ENCODE measurements around the gene PXT1.
A peak's percentile ranks its signal among the peaks of the same experiment; 100 is the strongest.
"Not testable (repeated sequence)": the region's sequence is repeated elsewhere in the genome, so short reads cannot be mapped to it uniquely, and the experiment has no call there.

Gene PXT1

DNA sequence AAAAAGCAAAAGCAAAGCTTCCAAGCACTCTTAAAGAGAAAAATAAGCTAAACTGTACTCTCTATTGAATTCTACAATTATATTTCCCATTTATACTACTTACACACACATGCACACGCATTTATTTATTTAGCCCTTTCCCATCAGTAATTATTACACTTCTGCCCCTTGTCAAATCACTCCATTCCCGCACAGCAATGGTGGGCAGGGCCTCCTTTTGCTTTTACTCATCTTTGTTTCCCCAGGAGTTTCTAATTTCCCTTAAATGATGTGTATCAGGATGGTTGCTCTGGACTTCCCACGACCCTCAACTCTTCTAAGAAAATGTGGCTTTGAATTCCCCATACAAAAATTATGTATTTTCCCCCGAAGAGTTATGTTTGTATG, 19.9 kb downstream of the PXT1 start:
- ChIA-PET POLR2A (no interaction called here), CTCF (interaction anchor here (0.8 to 3.4 kb wide), 5 partner anchors 19 to 157 kb away, joined by 3 to 15 read pairs (median 5); partner anchors contain the start of gene KCTD20)
- DNase-seq: no peak
- WGBS (ENCODE audit: insufficient coverage): 67% methylated on average over 1 of the region's 4 CpGs
- Histone ChIP-seq H3K9me3 (ENCODE audit: control extremely low read depth in 1 of 5, control insufficient read depth in 4 of 5, insufficient read depth in 2 of 5, low read depth in 1 of 5, low read length in 4 of 5) (no peaks in the 10 kb centered on the region), H3K27me3 (replicated peaks in 2 of 5; ENCODE audit: control insufficient read depth in 4 of 5, insufficient read depth in 5 of 5, low read length in 4 of 5) (no peaks in the 10 kb centered on the region), H3K4me3 (ENCODE audit: control insufficient read depth in 1 of 7, extremely low read depth in 1 of 7, insufficient read depth in 4 of 7, low read depth in 2 of 7, low read length in 6 of 7) (peak overlapping the region in 6 of 7 experiments; percentile 69 to 89 (median 76)), H3K27ac (ENCODE audit: insufficient read depth in 1 of 2, low read depth in 1 of 2, low read length in 2 of 2, poor library complexity in 1 of 2, severe bottlenecking in 2 of 2) (peak overlapping the region; percentile 61 to 74), H3K36me3 (ENCODE audit: control insufficient read depth in 4 of 4, insufficient read depth in 4 of 4, low read length in 3 of 4) (no peaks in the 10 kb centered on the region), H3K4me1 (ENCODE audit: control extremely low read depth in 1 of 4, control insufficient read depth in 4 of 4, insufficient read depth in 4 of 4, low read length in 3 of 4) (peaks cover 10 to 16% (median 13%) of the 10 kb centered on the region in 4 experiments)

DNA sequence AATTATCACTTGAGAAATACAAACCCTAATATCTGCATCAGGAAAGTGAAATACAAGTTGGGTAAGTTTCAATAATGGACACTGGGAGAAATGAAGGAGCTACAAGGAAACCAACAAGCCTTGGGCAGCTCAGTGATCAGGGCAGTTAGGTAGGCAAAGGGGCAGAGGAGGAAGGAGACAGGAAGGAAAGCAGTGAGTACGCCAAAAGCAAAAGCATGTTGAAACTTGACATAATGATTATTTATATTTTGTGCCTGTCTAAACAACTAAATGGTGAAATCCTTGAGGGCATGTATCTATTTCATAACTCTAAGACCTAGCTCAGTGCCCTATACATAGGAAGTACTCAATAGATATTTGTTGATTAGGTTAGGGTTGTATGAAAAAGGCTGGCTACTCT, 23.3 kb downstream of the PXT1 start:
- ChIA-PET CTCF (interaction anchor here (0.9 to 2.0 kb wide), 5 partner anchors 9 to 324 kb away, joined by 3 to 5 read pairs (median 4); no protein-coding TSS in a partner anchor), POLR2A (interaction anchor here (0.7 kb wide), 1 partner anchor 50 kb away, joined by 4 read pairs; no protein-coding TSS in a partner anchor)
- H3K4me1 ChIP-seq (ENCODE audit: control extremely low read depth in 1 of 4, control insufficient read depth in 4 of 4, insufficient read depth in 4 of 4, low read length in 3 of 4): peaks cover 10 to 16% (median 13%) of the 10 kb centered on the region in 4 experiments
- WGBS (ENCODE audit: insufficient coverage): no CpG with 5 or more reads among the region's 1 CpG
- H3K27ac ChIP-seq (ENCODE audit: insufficient read depth in 1 of 2, low read depth in 1 of 2, low read length in 2 of 2, poor library complexity in 1 of 2, severe bottlenecking in 2 of 2): no peak overlapping the region
- no peaks in the 10 kb centered on the region for H3K36me3 ChIP-seq (ENCODE audit: control insufficient read depth in 4 of 4, insufficient read depth in 4 of 4, low read length in 3 of 4)
- no peak overlapping the region for H3K4me3 ChIP-seq (ENCODE audit: control insufficient read depth in 1 of 7, extremely low read depth in 1 of 7, insufficient read depth in 4 of 7, low read depth in 2 of 7, low read length in 6 of 7)
- no peaks in the 10 kb centered on the region for H3K27me3 ChIP-seq (replicated peaks in 2 of 5; ENCODE audit: control insufficient read depth in 4 of 5, insufficient read depth in 5 of 5, low read length in 4 of 5)
- no peaks in the 10 kb centered on the region for H3K9me3 ChIP-seq (ENCODE audit: control extremely low read depth in 1 of 5, control insufficient read depth in 4 of 5, insufficient read depth in 2 of 5, low read depth in 1 of 5, low read length in 4 of 5)
- DNase-seq: no peak

DNA sequence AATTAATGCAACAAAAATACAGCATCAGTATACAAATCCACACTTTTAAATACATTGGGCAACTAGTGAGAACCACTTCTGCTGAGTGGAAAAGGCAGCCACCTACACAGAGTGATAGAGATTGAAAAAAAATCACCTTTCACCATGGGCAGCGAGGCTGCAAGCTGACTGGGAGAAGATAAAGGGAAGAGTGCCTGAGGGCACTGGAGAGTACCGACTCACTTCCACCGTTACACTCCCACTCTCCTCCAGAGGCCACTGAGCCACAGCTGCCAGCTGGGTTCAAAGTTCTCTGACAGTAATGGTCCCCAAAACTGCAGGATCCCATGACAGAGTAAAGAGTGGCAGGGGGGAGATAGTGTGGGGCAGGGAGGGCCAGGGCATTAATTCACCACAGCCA, 24.1 kb downstream of the PXT1 start:
- POLR2A ChIA-PET: no interaction called here
- DNase-seq: no peak

DNA sequence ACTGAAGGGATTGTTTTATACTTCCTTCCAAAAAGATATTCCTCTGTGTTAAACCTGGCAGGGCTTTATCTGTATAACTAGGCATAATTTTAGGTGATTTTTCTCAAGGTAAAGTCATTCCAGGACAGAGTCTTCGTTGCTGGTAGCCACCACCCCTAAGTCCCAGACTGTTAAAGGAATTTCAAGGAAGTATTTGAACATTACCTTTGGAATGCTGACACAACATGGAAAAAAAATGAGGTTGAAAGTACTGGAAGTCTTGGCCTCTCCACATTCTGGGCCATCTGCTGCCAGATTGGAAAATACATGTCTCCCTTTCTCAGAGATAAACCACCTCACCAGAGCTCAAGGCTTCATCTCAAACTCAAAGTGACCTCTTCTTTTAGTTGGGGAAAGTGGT, 28.2 kb downstream of the PXT1 start:
- H3K4me1 ChIP-seq (ENCODE audit: control extremely low read depth in 1 of 4, control insufficient read depth in 4 of 4, insufficient read depth in 4 of 4, low read length in 3 of 4): peaks cover 0 to 2% (median 0%) of the 10 kb centered on the region in 4 experiments
- H3K9me3 ChIP-seq (ENCODE audit: control extremely low read depth in 1 of 5, control insufficient read depth in 4 of 5, insufficient read depth in 2 of 5, low read depth in 1 of 5, low read length in 4 of 5): no peaks in the 10 kb centered on the region
- no peak overlapping the region for H3K27ac ChIP-seq (ENCODE audit: insufficient read depth in 1 of 2, low read depth in 1 of 2, low read length in 2 of 2, poor library complexity in 1 of 2, severe bottlenecking in 2 of 2)
- H3K27me3 ChIP-seq (replicated peaks in 2 of 5; ENCODE audit: control insufficient read depth in 4 of 5, insufficient read depth in 5 of 5, low read length in 4 of 5): no peaks in the 10 kb centered on the region
- no CpG with 5 or more reads among the region's 1 CpG for WGBS (ENCODE audit: insufficient coverage)
- CTCF ChIA-PET: interaction anchor here (1.0 to 1.1 kb wide), 2 partner anchors 14 to 18 kb away, joined by 3 read pairs; no protein-coding TSS in a partner anchor
- no peak overlapping the region for H3K4me3 ChIP-seq (ENCODE audit: control insufficient read depth in 1 of 7, extremely low read depth in 1 of 7, insufficient read depth in 4 of 7, low read depth in 2 of 7, low read length in 6 of 7)
- POLR2A ChIA-PET: no interaction called here
- H3K36me3 ChIP-seq (ENCODE audit: control insufficient read depth in 4 of 4, insufficient read depth in 4 of 4, low read length in 3 of 4): no peaks in the 10 kb centered on the region
- no peak for DNase-seq

More for the DNA sequence above, 24.1 kb downstream of the PXT1 start:
- H3K36me3 ChIP-seq (ENCODE audit: control insufficient read depth in 4 of 4, insufficient read depth in 4 of 4, low read length in 3 of 4): no peaks in the 10 kb centered on the region
- peaks cover 5 to 12% (median 9%) of the 10 kb centered on the region in 4 experiments for H3K4me1 ChIP-seq (ENCODE audit: control extremely low read depth in 1 of 4, control insufficient read depth in 4 of 4, insufficient read depth in 4 of 4, low read length in 3 of 4)
- H3K27ac ChIP-seq (ENCODE audit: insufficient read depth in 1 of 2, low read depth in 1 of 2, low read length in 2 of 2, poor library complexity in 1 of 2, severe bottlenecking in 2 of 2): no peak overlapping the region
- H3K9me3 ChIP-seq (ENCODE audit: control extremely low read depth in 1 of 5, control insufficient read depth in 4 of 5, insufficient read depth in 2 of 5, low read depth in 1 of 5, low read length in 4 of 5): no peaks in the 10 kb centered on the region
- no peak overlapping the region for H3K4me3 ChIP-seq (ENCODE audit: control insufficient read depth in 1 of 7, extremely low read depth in 1 of 7, insufficient read depth in 4 of 7, low read depth in 2 of 7, low read length in 6 of 7)
- CTCF ChIA-PET: interaction anchor here (0.9 to 2.0 kb wide), 4 partner anchors 11 to 62 kb away, joined by 3 to 5 read pairs (median 4); no protein-coding TSS in a partner anchor
- no CpG with 5 or more reads among the region's 3 CpGs for WGBS (ENCODE audit: insufficient coverage)
- H3K27me3 ChIP-seq (replicated peaks in 2 of 5; ENCODE audit: control insufficient read depth in 4 of 5, insufficient read depth in 5 of 5, low read length in 4 of 5): no peaks in the 10 kb centered on the region

DNA sequence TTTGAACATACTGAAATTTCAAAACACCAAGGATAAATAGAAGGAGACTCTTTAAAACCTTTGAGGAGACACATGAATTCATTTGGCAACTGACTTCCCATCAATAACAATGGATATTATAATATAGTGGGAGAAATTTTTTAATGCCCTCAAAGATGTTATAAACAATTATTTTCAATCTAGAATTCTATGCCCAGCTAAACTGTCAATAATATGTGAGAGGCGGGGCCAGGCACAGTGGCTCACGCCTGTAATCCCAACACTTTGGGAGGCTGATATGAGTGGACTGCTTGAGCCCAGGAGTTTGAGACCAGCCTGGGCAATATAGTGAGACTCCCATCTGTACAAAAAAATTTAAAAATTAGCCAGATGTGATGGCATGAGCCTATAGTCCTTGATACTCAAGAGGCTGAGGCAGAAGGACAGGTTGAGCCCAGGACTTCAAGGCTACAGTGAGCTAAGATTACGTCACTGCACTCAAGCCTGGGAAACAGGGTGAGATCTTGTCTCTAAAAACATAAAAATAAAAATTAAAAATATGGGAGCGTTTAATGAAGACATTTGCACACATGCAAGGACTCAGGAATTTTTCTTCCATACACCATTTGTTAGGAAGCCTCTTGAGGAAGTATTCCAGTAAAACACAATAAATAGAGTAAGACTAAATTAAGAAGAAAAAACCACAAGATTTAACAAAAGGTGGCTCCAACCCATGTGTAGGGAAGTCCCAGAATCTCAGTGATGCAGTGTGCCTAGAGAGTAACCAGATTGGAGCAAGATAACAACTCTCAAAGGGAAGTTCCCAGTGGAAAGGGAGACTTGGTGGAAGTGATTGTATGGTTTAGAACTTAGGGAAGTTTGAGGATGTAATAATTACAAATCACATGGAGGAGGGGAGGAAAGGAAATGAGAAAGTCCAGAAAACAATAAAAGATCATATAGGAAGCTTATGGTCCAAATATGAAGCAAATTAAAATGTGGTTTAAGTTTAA, 28.9 kb downstream of the PXT1 start:
- POLR2A ChIA-PET: no interaction called here
- Histone ChIP-seq H3K9me3 (ENCODE audit: control extremely low read depth in 1 of 5, control insufficient read depth in 4 of 5, insufficient read depth in 2 of 5, low read depth in 1 of 5, low read length in 4 of 5) (no peaks in the 10 kb centered on the region), H3K36me3 (ENCODE audit: control insufficient read depth in 4 of 4, insufficient read depth in 4 of 4, low read length in 3 of 4) (no peaks in the 10 kb centered on the region), H3K27ac (ENCODE audit: insufficient read depth in 1 of 2, low read depth in 1 of 2, low read length in 2 of 2, poor library complexity in 1 of 2, severe bottlenecking in 2 of 2) (no peak overlapping the region), H3K4me1 (ENCODE audit: control extremely low read depth in 1 of 4, control insufficient read depth in 4 of 4, insufficient read depth in 4 of 4, low read length in 3 of 4) (peaks cover 0 to 2% (median 0%) of the 10 kb centered on the region in 4 experiments), H3K4me3 (ENCODE audit: control insufficient read depth in 1 of 7, extremely low read depth in 1 of 7, insufficient read depth in 4 of 7, low read depth in 2 of 7, low read length in 6 of 7) (no peak overlapping the region), H3K27me3 (replicated peaks in 2 of 5; ENCODE audit: control insufficient read depth in 4 of 5, insufficient read depth in 5 of 5, low read length in 4 of 5) (no peaks in the 10 kb centered on the region)
- CTCF ChIA-PET: interaction anchor here (1.0 to 1.1 kb wide), 2 partner anchors 15 to 18 kb away, joined by 3 read pairs; no protein-coding TSS in a partner anchor
- DNase-seq: no peak
- no CpG with 5 or more reads among the region's 4 CpGs for WGBS (ENCODE audit: insufficient coverage)

DNA sequence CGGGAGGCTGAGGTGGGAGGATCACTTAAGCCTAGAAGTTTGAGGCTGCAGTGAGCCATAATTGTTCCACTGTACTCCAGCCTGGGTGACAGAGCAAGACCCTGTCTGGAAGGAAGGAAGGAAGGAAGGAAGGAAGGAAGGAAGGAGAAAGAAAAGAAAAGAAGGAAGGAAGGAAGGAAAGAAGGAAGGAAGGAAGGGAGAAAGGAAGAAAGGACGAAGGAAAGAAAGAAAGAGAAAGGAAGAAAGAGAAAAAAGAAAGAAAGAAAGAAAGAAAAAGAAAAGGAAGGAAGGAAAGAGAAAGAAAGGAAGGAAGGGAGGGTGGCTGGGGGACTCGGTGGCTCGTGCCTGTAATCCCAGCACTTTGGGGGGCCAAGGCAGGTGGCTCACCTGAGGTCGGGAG, 32.9 kb downstream of the PXT1 start:
- peak in 1 of 3 donors; percentile 14 for DNase-seq
- CTCF ChIA-PET; H3K9me3 ChIP-seq (ENCODE audit: control extremely low read depth in 1 of 5, control insufficient read depth in 4 of 5, insufficient read depth in 2 of 5, low read depth in 1 of 5, low read length in 4 of 5); H3K4me3 ChIP-seq (ENCODE audit: control insufficient read depth in 1 of 7, extremely low read depth in 1 of 7, insufficient read depth in 4 of 7, low read depth in 2 of 7, low read length in 6 of 7); H3K36me3 ChIP-seq (ENCODE audit: control insufficient read depth in 4 of 4, insufficient read depth in 4 of 4, low read length in 3 of 4); H3K4me1 ChIP-seq (ENCODE audit: control extremely low read depth in 1 of 4, control insufficient read depth in 4 of 4, insufficient read depth in 4 of 4, low read length in 3 of 4); H3K27ac ChIP-seq (ENCODE audit: insufficient read depth in 1 of 2, low read depth in 1 of 2, low read length in 2 of 2, poor library complexity in 1 of 2, severe bottlenecking in 2 of 2); POLR2A ChIA-PET; H3K27me3 ChIP-seq (replicated peaks in 2 of 5; ENCODE audit: control insufficient read depth in 4 of 5, insufficient read depth in 5 of 5, low read length in 4 of 5): not testable (repeated sequence)
- 56% methylated on average over 5 of the region's 5 CpGs for WGBS (ENCODE audit: insufficient coverage)

DNA sequence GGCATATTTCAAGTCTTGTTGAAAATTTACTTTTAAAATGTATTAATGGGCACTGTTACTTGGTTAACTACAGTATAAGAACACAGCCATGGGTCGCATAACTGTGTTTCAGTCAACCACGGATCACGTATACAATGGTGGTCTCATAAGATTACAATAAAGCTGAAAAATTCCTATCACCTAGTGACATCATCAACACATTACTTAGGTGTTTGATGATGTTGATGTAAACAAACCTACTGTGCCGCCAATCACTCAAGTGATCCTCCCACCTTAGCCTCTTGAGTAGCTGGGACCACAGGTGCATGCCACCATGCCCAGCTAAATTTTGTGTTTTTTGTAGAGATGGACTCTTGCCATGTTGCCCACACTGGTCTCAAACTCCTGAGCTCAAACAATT, 38.5 kb downstream of the PXT1 start:
- Histone ChIP-seq H3K27me3 (replicated peaks in 2 of 5; ENCODE audit: control insufficient read depth in 4 of 5, insufficient read depth in 5 of 5, low read length in 4 of 5) (no peaks in the 10 kb centered on the region), H3K27ac (ENCODE audit: insufficient read depth in 1 of 2, low read depth in 1 of 2, low read length in 2 of 2, poor library complexity in 1 of 2, severe bottlenecking in 2 of 2) (no peak overlapping the region), H3K9me3 (ENCODE audit: control extremely low read depth in 1 of 5, control insufficient read depth in 4 of 5, insufficient read depth in 2 of 5, low read depth in 1 of 5, low read length in 4 of 5) (peaks cover 0 to 5% (median 0%) of the 10 kb centered on the region in 5 experiments), H3K4me1 (ENCODE audit: control extremely low read depth in 1 of 4, control insufficient read depth in 4 of 4, insufficient read depth in 4 of 4, low read length in 3 of 4) (no peaks in the 10 kb centered on the region), H3K4me3 (ENCODE audit: control insufficient read depth in 1 of 7, extremely low read depth in 1 of 7, insufficient read depth in 4 of 7, low read depth in 2 of 7, low read length in 6 of 7) (no peak overlapping the region), H3K36me3 (ENCODE audit: control insufficient read depth in 4 of 4, insufficient read depth in 4 of 4, low read length in 3 of 4) (no peaks in the 10 kb centered on the region)
- WGBS (ENCODE audit: insufficient coverage): 100% methylated on average over 1 of the region's 4 CpGs
- CTCF ChIA-PET: no interaction called here
- POLR2A ChIA-PET: no interaction called here
- no peak for DNase-seq
